ENCODE results near the gene TIAM2. TPM values are rescaled to one million over a fixed set of nuclear protein-coding genes. Genes with fewer than 3 reads are reported as not detected.
A peak's percentile ranks its signal among the peaks of the same experiment; 100 is the strongest.

TIAM2 gene
- total RNA-seq, 1 donor from 2014 or later: 3.7 TPM

DNA sequence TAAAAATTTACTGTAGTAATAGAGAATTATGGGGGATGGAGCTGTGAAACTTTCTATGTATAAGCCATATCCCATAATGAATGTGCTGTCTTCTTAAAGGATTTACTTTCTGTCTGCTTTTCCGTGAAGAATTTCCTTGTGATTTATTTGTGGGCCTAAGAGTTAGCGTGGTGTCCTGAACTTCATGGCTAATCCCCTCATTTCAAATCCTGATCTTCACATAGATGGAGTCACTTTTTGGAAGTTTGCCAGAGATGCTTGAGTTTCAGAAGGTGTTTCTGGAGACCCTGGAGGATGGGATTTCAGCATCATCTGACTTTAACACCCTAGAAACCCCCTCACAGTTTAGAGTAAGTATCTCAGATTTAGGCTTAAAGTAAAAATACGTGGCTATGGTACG is 249.3 kb downstream of the TIAM2 start:
- Histone ChIP-seq H3K4me3 (no peak overlapping the region), H3K4me1 (peaks cover 0 to 16% of the 10 kb centered on the region in 2 donors), H3K9me3 (no peaks in the 10 kb centered on the region), H3K27me3 (no peaks in the 10 kb centered on the region), H3K36me3 (no peaks in the 10 kb centered on the region), H3K27ac (no peak overlapping the region)
- no peak for DNase-seq (ENCODE audit: low spot score in 2 of 2)
- intact Hi-C loops (cut with DNase I): loop anchor here (10.0 kb wide), 1 partner anchor 380 kb away; no protein-coding TSS in a partner anchor
- TF ChIP-seq, protein P1, sequence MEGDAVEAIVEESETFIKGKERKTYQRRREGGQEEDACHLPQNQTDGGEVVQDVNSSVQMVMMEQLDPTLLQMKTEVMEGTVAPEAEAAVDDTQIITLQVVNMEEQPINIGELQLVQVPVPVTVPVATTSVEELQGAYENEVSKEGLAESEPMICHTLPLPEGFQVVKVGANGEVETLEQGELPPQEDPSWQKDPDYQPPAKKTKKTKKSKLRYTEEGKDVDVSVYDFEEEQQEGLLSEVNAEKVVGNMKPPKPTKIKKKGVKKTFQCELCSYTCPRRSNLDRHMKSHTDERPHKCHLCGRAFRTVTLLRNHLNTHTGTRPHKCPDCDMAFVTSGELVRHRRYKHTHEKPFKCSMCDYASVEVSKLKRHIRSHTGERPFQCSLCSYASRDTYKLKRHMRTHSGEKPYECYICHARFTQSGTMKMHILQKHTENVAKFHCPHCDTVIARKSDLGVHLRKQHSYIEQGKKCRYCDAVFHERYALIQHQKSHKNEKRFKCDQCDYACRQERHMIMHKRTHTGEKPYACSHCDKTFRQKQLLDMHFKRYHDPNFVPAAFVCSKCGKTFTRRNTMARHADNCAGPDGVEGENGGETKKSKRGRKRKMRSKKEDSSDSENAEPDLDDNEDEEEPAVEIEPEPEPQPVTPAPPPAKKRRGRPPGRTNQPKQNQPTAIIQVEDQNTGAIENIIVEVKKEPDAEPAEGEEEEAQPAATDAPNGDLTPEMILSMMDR (IDR thresholded peaks at IDR 0.05): no peak

DNA sequence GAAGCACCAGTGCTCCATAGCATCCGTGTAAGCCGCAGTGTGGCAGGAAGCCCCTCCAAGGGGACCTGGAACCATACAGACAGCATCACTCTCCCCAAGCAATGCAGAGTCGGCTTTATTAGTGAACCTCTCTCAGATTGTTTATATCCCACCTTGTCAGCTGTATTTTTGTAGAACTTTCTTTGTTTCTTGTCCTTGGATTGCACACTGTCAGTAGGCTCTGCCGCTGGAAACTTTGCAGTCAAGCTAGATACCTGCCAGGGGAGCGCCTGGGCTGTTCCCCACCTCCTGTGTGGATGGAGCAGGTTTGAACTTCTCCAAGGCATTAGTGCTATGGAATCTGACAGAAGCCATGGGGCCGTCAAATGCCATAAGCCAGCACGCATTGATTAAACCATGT is 250.1 kb downstream of the TIAM2 start:
- H3K27ac ChIP-seq: no peak overlapping the region
- intact Hi-C loops (cut with DNase I): loop anchor here (10.0 kb wide), 1 partner anchor 380 kb away; no protein-coding TSS in a partner anchor
- no peak overlapping the region for H3K4me3 ChIP-seq
- peaks cover 0 to 20% of the 10 kb centered on the region in 2 donors for H3K4me1 ChIP-seq
- TF ChIP-seq, protein P1 (IDR thresholded peaks at IDR 0.05): no peak
- no peaks in the 10 kb centered on the region for H3K9me3 ChIP-seq
- no peaks in the 10 kb centered on the region for H3K27me3 ChIP-seq
- no peak for DNase-seq (ENCODE audit: low spot score in 2 of 2)
- H3K36me3 ChIP-seq: no peaks in the 10 kb centered on the region

DNA sequence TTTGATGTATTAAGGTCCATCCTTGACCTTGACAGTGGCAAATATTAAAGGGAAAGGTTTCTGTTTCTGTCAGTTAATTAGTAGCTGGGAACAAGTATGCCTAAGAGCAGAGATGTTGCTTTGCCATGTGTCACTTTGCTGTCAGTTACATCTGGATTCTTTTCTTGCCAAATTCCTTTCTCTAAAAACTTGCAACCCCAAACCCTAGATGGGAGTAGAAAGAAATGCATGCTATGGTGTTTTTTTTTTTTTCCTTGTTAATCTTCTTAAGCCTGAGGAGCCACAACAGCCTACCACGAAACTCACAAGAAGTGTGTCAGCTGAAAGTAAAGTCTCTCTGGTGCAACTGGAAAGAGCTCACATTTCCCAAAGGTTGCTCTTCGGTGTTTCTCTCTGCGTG is 250.7 kb downstream of the TIAM2 start:
- no peak for DNase-seq (ENCODE audit: low spot score in 2 of 2)
- no peaks in the 10 kb centered on the region for H3K36me3 ChIP-seq
- intact Hi-C loops (cut with DNase I): loop anchor here (10.0 kb wide), 1 partner anchor 381 kb away; no protein-coding TSS in a partner anchor
- H3K27ac ChIP-seq: no peak overlapping the region
- no peaks in the 10 kb centered on the region for H3K9me3 ChIP-seq
- H3K27me3 ChIP-seq: no peaks in the 10 kb centered on the region
- TF ChIP-seq, protein P1 (IDR thresholded peaks at IDR 0.05): no peak
- H3K4me3 ChIP-seq: no peak overlapping the region
- peaks cover 0 to 20% of the 10 kb centered on the region in 2 donors for H3K4me1 ChIP-seq

DNA sequence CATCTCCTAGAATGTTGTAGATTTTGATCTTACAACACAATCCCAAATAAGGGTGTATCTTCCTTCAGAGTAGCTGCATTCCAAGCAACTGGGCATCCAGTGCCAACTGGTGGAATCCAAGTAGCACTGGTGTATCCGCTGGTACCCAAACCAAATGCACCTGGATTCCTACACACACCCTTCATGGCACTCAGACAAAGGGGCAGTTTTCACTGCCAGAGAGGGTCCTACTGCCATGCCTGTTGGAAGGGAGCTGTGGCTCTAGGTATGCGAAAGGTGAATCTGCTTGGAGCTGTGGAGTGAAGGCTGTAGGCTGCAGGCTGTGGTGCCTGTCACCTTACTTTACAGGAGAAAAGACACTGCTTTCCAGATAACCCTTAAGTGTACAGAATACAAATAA is 251.7 kb downstream of the TIAM2 start:
- Histone ChIP-seq H3K4me3 (no peak overlapping the region), H3K27ac (peak overlapping the region in 1 of 2 donors; percentile 76), H3K27me3 (no peaks in the 10 kb centered on the region), H3K9me3 (no peaks in the 10 kb centered on the region), H3K36me3 (peaks cover 0 to 3% of the 10 kb centered on the region in 2 donors), H3K4me1 (peaks cover 0 to 20% of the 10 kb centered on the region in 2 donors)
- DNase-seq (ENCODE audit: low spot score in 2 of 2): no peak
- TF ChIP-seq, protein P1 (IDR thresholded peaks at IDR 0.05): no peak
- intact Hi-C loops (cut with DNase I): loop anchor here (1.0 to 10.0 kb wide), 2 partner anchors 319 to 382 kb away; no protein-coding TSS in a partner anchor

DNA sequence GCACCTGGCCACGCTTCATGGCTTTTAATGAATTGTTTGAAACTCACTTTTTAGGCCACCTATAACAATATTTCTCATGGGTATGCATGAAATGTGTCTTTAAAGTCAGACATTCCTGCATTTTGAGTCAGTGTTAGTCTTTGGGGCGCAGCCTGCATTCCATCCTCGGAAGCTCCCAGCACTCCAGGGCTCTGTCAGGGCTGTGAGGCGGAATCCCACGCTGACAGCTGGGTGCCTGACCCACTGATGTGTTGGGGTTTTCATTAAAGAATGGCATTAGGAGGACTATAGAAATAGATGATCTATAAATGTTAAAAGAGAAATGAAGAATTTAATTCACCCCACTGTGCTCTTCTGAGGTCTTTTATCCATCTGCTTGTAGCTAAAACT is 252.5 kb downstream of the TIAM2 start:
- Histone ChIP-seq H3K27ac (peak overlapping the region; percentile 43 to 76), H3K4me3 (peak overlapping the region in 1 of 2 donors; percentile 30), H3K36me3 (peaks cover 1 to 10% of the 10 kb centered on the region in 2 donors), H3K4me1 (peaks cover 0 to 20% of the 10 kb centered on the region in 2 donors), H3K9me3 (no peaks in the 10 kb centered on the region), H3K27me3 (no peaks in the 10 kb centered on the region)
- TF ChIP-seq, protein P1 (IDR thresholded peaks at IDR 0.05): no peak
- intact Hi-C loops (cut with DNase I): loop anchor here (1.0 to 10.0 kb wide), 3 partner anchors 70 to 383 kb away; no protein-coding TSS in a partner anchor
- peak in 1 of 2 donors; percentile 68 for DNase-seq (ENCODE audit: low spot score in 2 of 2)

Measured in ascending aorta (tissue), 2 donors.